SK-N-SH (cell line): ENCODE measurements around the gene PTPMT1. TPM values are rescaled to one million over a fixed set of nuclear protein-coding genes. Genes with fewer than 3 reads are reported as not detected.

ENCODE experiments used
- CTCF ChIA-PET: fragments of 300-600, 350-600 bp; formaldehyde crosslinking; extraction: SDS; loops from one replicate; lab custom pipeline; 2021; lab: Yijun Ruan, JAX
- POLR2A ChIA-PET: fragments of 350-600 bp; sonication (Branson Sonifier 250); formaldehyde crosslinking; extraction: SDS; loops from one replicate; lab custom pipeline; 2020; ENCODE audit warnings: antibody characterized with exemption, inconsistent platforms; lab: Yijun Ruan, JAX
- DNase-seq: peaks from one replicate; pipeline ENCODE4 v3.0.0; 2012
- H2AFZ ChIP-seq: fragments of 200-600 bp; sonication (generic); 2 replicates; pipeline ENCODE4 v1.8.1; 2016; ENCODE audit warnings: antibody characterized with exemption, mild to moderate bottlenecking, low read depth
- H3F3A ChIP-seq: fragments of 200-600 bp; sonication (generic); replicated peaks from 2 replicates; pipeline ENCODE3; 2016; ENCODE audit warnings: antibody characterized with exemption, mild to moderate bottlenecking; ENCODE audit not compliant: insufficient read depth
- H3K27ac ChIP-seq, 2 experiments: fragments of 200-500 bp in 1 of 2; fragments of 200-600 bp in 1 of 2; sonication (Bioruptor generic) in 1 of 2; sonication (generic), shearing (Covaris generic) in 1 of 2; 2 replicates each; pipeline versions ENCODE4 v1.5.1 to v1.6.1; 2014 to 2016; ENCODE audit warnings: low read depth in 2 of 2, inconsistent platforms in 1 of 2, low read length in 1 of 2, mild to moderate bottlenecking in 1 of 2, mixed read lengths in 1 of 2
- H3K27me3 ChIP-seq: fragments of 200-600 bp; sonication (generic), shearing (Covaris generic); 2 replicates; pipeline ENCODE4 v1.6.1; 2016; ENCODE audit warnings: mixed run types; ENCODE audit not compliant: insufficient read depth
- H3K36me3 ChIP-seq, 2 experiments: fragments of 200-500 bp in 1 of 2; fragments of 200-600 bp in 1 of 2; sonication (Bioruptor generic) in 1 of 2; sonication (generic) in 1 of 2; replicated peaks in 1 of 2; 2 replicates each; pipeline versions ENCODE3 to v1.5.1; 2014 to 2016; ENCODE audit warnings: low read length in 1 of 2, mild to moderate bottlenecking in 1 of 2; ENCODE audit not compliant: insufficient read depth in 2 of 2, control insufficient read depth in 1 of 2
- H3K4me1 ChIP-seq, 2 experiments: fragments of 200-500 bp in 1 of 2; fragments of 200-600 bp in 1 of 2; sonication (Bioruptor generic) in 1 of 2; sonication (generic), shearing (Covaris generic) in 1 of 2; 2 replicates each; pipeline versions ENCODE4 v1.5.1 to v1.6.1; 2014 to 2016; ENCODE audit warnings: low read depth in 1 of 2, low read length in 1 of 2, mixed run types in 1 of 2; ENCODE audit not compliant: insufficient read depth in 2 of 2, control insufficient read depth in 1 of 2
- H3K4me2 ChIP-seq: fragments of 200-600 bp; sonication (generic), shearing (Covaris generic); 2 replicates; pipeline ENCODE4 v1.6.1; 2017; ENCODE audit warnings: mixed run types
- H3K4me3 ChIP-seq, 2 experiments: fragments of 200-500 bp in 1 of 2; fragments of 200-600 bp in 1 of 2; sonication (Bioruptor generic) in 1 of 2; sonication (generic), shearing (Covaris generic) in 1 of 2; 2 replicates each; pipeline versions ENCODE4 v1.5.1 to v1.8.1; 2014 to 2016; ENCODE audit warnings: low read depth in 2 of 2, inconsistent platforms in 1 of 2, low read length in 1 of 2, mild to moderate bottlenecking in 1 of 2, mixed read lengths in 1 of 2, moderate library complexity in 1 of 2
- H3K79me2 ChIP-seq: fragments of 200-600 bp; sonication (generic); 2 replicates; pipeline ENCODE4 v1.8.1; 2017; ENCODE audit warnings: mild to moderate bottlenecking; ENCODE audit not compliant: insufficient read depth
- H3K9ac ChIP-seq: fragments of 200-600 bp; sonication (generic); 2 replicates; pipeline ENCODE4 v1.6.1; 2017; ENCODE audit warnings: mixed run types
- H3K9me2 ChIP-seq: fragments of 200-600 bp; sonication (generic); 2 replicates; pipeline ENCODE4 v1.6.1; 2017; ENCODE audit warnings: mixed run types
- H3K9me3 ChIP-seq: fragments of 200-600 bp; sonication (generic); 2 replicates; pipeline ENCODE4 v1.6.1; 2017; ENCODE audit warnings: mixed run types, mild to moderate bottlenecking, moderate library complexity
- H4K20me1 ChIP-seq: fragments of 200-600 bp; sonication (generic); 2 replicates; pipeline ENCODE4 v1.6.1; 2017; ENCODE audit warnings: mild to moderate bottlenecking, mixed run types; ENCODE audit not compliant: insufficient read depth
- CHD2 ChIP-seq: fragments of 150-350 bp; IDR thresholded peaks from 2 replicates; pipeline ENCODE4 v1.6.1; 2018; ENCODE audit warnings: low read length; ENCODE audit not compliant: partially characterized antibody
- EZH2phosphoT487 ChIP-seq: fragments of 200-600 bp; sonication (generic); IDR thresholded peaks from 2 replicates; pipeline ENCODE4 v1.6.1; 2017; ENCODE audit warnings: low read depth, mixed run types, mild to moderate bottlenecking, antibody characterized with exemption, moderate library complexity, borderline replicate concordance
- FOSL2 ChIP-seq: IDR thresholded peaks from 2 replicates; pipeline ENCODE4 v1.4.0; 2012; ENCODE audit warnings: low read depth, mild to moderate bottlenecking, moderate library complexity, borderline replicate concordance
- FOXJ3 ChIP-seq: sonication (generic); formaldehyde crosslinking; IDR thresholded peaks from 2 replicates; pipeline ENCODE4 v1.5.1; 2020; ENCODE audit warnings: mild to moderate bottlenecking, missing genetic modification reagents
- GABPA ChIP-seq: IDR thresholded peaks from 2 replicates; pipeline ENCODE4 v1.4.0; 2012; ENCODE audit warnings: low read depth, mild to moderate bottlenecking
- JUND ChIP-seq: IDR thresholded peaks from 2 replicates; pipeline ENCODE4 v1.4.0; 2012
- MEF2A ChIP-seq: IDR thresholded peaks from 2 replicates; pipeline ENCODE4 v1.4.0; 2012; ENCODE audit warnings: low read depth, borderline replicate concordance
- NFIC ChIP-seq: IDR thresholded peaks from 2 replicates; pipeline ENCODE4 v1.4.0; 2012; ENCODE audit warnings: borderline replicate concordance
- NRF1 ChIP-seq: IDR thresholded peaks from 2 replicates; pipeline ENCODE4 v1.6.1; 2012; ENCODE audit warnings: low read depth, mild to moderate bottlenecking, low read length
- PBX3 ChIP-seq: IDR thresholded peaks from 2 replicates; pipeline ENCODE4; 2012
- POLR2AphosphoS5 ChIP-seq: IDR thresholded peaks from 2 replicates; pipeline ENCODE4 v1.6.1; 2012; ENCODE audit warnings: low read depth, low read length
- RCOR1 ChIP-seq: fragments of 150-350 bp; IDR thresholded peaks from 2 replicates; pipeline ENCODE4 v1.6.1; 2017; ENCODE audit warnings: antibody characterized with exemption, low read length
- TEAD4 ChIP-seq: IDR thresholded peaks from 2 replicates; pipeline ENCODE4 v1.4.0; 2012; ENCODE audit warnings: mild to moderate bottlenecking, borderline replicate concordance; ENCODE audit not compliant: insufficient read depth
- USF2 ChIP-seq: fragments of 150-350 bp; IDR thresholded peaks from 2 replicates; pipeline ENCODE4 v1.6.1; 2017; ENCODE audit warnings: antibody characterized with exemption, low read length, low read depth, borderline replicate concordance
- YY1 ChIP-seq: IDR thresholded peaks from 2 replicates; pipeline ENCODE4 v1.4.0; 2012; ENCODE audit warnings: low read depth, mild to moderate bottlenecking
- WGBS: methylation state at CpG from one replicate; pipeline ENCODE4 v1.1.6; 2017; ENCODE audit warnings: low lambda C conversion rate; 5-methylcytosine and 5-hydroxymethylcytosine counted together
- polyA plus RNA-seq, 3 experiments: library from polyadenylated mRNA; depleted of rRNA; stranded (reverse); fragments of >200 nt; gene quantifications; 2 replicates each; pipeline ENCODE4 v1.2.3, GENCODE V29; 2012
- TF ChIP-seq, protein P1 (sequence below): fragments of 200-600 bp; sonication (generic); IDR thresholded peaks from 2 replicates; pipeline ENCODE4 v1.6.1; 2017; ENCODE audit warnings: antibody characterized with exemption, mild to moderate bottlenecking, moderate library complexity
- TF ChIP-seq, protein P2 (sequence below): IDR thresholded peaks from 2 replicates; pipeline ENCODE4 v1.4.0; 2012; ENCODE audit warnings: low read depth, borderline replicate concordance

The PTPMT1 gene
- polyA plus RNA-seq, 1 of the 3 experiments (the other 2 are of a cell fraction), result 64.4 TPM

DNA sequence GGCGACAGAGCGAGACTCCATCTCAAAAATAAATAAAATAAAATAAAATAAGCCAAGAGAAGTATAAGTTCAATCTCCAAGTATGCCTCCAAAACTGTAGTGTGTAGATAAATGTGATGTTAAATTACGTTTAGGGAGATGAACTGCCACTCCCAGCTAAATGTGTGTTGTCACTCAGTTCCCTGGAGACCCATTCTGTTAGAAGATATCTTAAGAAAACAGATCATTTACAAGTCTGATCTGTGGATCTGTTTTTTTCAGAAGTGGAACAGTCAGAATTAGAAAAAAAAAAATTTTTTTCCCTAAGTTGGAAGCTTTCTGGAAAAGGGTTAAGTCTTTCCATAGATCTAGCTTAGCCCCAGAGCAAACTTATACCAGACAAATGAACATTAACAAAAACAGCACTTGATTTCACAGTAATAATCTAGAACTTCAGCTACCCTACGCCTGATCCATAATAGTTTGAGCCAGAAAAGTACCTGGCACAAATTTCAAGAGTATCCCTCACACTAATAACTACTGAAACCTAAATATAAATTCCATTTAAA is 30.6 kb upstream of the PTPMT1 start:
- POLR2A ChIA-PET, result no interaction called here
- peaks cover 2 to 60% of the 10 kb centered on the region in 2 experiments; a peak in 3 of 4 replicates for H3K4me1 ChIP-seq
- CTCF ChIA-PET, result interaction anchor here (1.1 to 1.5 kb wide), 2 partner anchors 9 to 11 kb away, joined by 3 to 5 read pairs; no protein-coding TSS in a partner anchor
- H3K36me3 ChIP-seq, result peaks cover 0 to 40% of the 10 kb centered on the region in 2 experiments
- no peak for TF ChIP-seq TEAD4
- TF ChIP-seq USF2, result no peak
- TF ChIP-seq, protein P1, sequence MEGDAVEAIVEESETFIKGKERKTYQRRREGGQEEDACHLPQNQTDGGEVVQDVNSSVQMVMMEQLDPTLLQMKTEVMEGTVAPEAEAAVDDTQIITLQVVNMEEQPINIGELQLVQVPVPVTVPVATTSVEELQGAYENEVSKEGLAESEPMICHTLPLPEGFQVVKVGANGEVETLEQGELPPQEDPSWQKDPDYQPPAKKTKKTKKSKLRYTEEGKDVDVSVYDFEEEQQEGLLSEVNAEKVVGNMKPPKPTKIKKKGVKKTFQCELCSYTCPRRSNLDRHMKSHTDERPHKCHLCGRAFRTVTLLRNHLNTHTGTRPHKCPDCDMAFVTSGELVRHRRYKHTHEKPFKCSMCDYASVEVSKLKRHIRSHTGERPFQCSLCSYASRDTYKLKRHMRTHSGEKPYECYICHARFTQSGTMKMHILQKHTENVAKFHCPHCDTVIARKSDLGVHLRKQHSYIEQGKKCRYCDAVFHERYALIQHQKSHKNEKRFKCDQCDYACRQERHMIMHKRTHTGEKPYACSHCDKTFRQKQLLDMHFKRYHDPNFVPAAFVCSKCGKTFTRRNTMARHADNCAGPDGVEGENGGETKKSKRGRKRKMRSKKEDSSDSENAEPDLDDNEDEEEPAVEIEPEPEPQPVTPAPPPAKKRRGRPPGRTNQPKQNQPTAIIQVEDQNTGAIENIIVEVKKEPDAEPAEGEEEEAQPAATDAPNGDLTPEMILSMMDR, result no peak
- no peak for TF ChIP-seq YY1
- TF ChIP-seq, protein P2, sequence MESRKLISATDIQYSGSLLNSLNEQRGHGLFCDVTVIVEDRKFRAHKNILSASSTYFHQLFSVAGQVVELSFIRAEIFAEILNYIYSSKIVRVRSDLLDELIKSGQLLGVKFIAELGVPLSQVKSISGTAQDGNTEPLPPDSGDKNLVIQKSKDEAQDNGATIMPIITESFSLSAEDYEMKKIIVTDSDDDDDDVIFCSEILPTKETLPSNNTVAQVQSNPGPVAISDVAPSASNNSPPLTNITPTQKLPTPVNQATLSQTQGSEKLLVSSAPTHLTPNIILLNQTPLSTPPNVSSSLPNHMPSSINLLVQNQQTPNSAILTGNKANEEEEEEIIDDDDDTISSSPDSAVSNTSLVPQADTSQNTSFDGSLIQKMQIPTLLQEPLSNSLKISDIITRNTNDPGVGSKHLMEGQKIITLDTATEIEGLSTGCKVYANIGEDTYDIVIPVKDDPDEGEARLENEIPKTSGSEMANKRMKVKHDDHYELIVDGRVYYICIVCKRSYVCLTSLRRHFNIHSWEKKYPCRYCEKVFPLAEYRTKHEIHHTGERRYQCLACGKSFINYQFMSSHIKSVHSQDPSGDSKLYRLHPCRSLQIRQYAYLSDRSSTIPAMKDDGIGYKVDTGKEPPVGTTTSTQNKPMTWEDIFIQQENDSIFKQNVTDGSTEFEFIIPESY, result no peak
- no peak for TF ChIP-seq JUND
- no peak for TF ChIP-seq NFIC
- no peak for TF ChIP-seq GABPA
- TF ChIP-seq MEF2A, result no peak
- TF ChIP-seq FOSL2, result no peak
- no peak for TF ChIP-seq POLR2AphosphoS5
- TF ChIP-seq EZH2phosphoT487, result no peak
- TF ChIP-seq PBX3, result no peak
- TF ChIP-seq FOXJ3, result no peak
- TF ChIP-seq NRF1, result no peak
- TF ChIP-seq CHD2, result no peak
- TF ChIP-seq RCOR1, result no peak
- DNase-seq, result no peak
- H3K9me2 ChIP-seq, result no peaks in the 10 kb centered on the region
- H3K4me2 ChIP-seq, result peak overlapping the region; percentile 19; the same call in 1 of the 2 replicates
- H3K79me2 ChIP-seq, result peaks cover 100% of the 10 kb centered on the region
- H3K27ac ChIP-seq, result peak overlapping the region in 1 of 2 experiments; percentile 78; a peak in 2 of 4 replicates
- peaks cover 30% of the 10 kb centered on the region for H3F3A ChIP-seq
- H4K20me1 ChIP-seq, result peaks cover 100% of the 10 kb centered on the region
- 94% methylated on average over 4 of the region's 4 CpGs for WGBS
- no peaks in the 10 kb centered on the region for H3K9me3 ChIP-seq
- no peaks in the 10 kb centered on the region for H3K27me3 ChIP-seq
- no peak overlapping the region; the same call in 1 of the 2 replicates for H3K9ac ChIP-seq
- no peak overlapping the region for H3K4me3 ChIP-seq
- H2AFZ ChIP-seq, result no peak overlapping the region
